HL-60/S4 treated with phorbol 12-myristate 13-acetate at 8.2 ng/mL for 4 days and 3 days (cell line): ENCODE data around the gene DENND5B.
"Not testable (repeated sequence)": the region's sequence is repeated elsewhere in the genome, so short reads cannot be mapped to it uniquely, and the experiment has no call there.

Experiments
- in situ Hi-C: fragments of 300-500 bp; cut with MboI; formaldehyde crosslinking; loops from 2 replicates; pipeline ENCODE4 v1.15.0; 2022; ENCODE audit warnings: low sequenced_read_pairs

Gene DENND5B

DNA sequence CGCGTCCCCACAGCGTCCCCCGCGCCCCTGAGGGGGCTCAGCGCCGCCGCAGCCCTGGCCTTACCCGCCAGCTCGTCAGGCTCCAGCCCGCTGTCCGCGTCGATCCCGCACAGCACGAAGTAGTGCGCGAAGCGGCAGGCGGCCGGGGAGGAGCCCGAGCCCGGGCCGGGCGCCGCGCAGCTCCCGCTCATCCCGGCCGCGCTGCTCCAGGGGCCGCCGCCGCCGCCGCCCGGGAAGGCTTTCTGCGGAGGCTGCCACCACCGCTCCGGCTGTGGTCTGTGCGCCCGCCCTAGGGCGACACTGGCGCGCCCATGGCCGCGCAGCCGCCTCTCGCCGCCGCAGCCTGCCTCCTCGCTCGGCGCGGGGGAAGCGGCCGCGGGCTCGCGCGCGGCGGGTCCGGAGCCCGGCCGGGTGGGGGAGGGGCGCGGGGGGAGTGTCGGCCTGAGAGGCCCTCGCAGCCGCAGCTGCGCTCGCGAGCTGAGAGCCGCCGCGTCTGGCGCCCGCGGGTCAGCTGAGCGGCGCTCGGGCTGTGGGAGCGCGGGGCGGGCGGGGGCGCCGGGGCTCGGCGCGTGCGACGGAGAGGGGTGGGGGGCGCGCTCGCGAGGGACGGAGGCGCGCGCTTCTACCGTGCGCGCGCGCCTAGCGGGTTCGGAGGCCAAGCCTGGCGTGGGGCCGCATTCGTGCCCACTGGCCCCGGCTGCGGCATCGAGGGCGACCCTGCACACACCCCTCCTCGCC is at the start of gene DENND5B:
Gene DENND5B (minus strand): TSS at position 495 of the 738 bp plus-strand sequence. CDS start 304 bp downstream, at position 191.
- in situ Hi-C loops, result no loop called here

DNA sequence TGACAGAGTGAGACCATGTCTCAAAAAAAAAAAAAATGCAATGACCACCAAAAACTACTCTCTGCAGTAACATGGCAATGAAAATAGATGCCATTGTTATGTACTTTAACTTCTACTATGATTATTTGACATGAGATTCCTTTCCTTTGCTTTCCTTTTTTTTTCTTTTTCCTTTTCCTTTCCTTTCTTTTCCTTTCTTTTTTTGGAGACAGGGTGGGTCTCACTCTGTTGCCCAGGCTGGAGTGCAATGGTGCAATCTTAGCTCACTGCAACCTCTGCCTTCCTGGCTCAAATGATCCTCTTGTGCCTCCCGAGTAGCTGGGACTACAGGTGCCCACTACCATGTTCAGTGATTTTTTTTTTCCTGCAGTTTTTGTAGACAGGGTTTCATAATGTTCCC is 43.7 kb upstream of the DENND5B start:
- in situ Hi-C loops, result no loop called here

DNA sequence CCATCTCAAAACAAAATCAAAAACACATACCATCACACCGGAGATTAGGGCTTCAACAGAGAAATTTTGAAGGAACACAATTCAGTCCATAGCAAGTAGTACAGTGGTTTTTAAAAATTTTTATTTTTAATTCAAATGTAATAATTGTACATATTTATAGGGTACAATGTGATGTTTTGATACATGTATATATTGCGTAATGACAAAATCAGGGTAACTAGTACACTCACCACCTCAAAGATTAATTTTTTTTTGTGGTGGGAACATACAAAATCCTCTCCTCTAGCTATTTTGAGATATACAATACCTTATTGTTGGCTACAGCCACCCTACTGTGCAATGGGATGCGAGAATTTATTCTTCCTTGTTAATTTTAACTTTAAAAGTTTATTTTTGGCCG is 42.5 kb upstream of the DENND5B start:
- in situ Hi-C loops, result no loop called here

DNA sequence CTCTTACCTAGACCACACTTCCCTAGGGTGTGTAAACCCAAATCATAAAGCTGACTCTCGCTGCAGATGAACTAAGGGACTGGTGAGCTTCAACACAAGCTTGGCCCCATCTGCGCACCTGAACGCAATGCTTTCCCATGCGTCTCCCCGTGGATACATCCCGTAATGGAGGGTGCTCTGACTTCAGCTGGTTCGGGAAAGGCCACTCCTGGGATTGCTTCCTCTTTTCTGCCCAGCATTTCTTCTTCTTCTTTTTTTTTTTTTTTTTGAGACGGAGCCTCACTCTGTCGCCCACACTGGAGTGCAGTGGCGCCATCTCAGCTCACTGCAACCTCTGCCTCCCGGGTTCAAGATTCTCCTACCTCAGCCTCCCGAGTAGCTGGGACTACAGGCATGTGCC is 40.9 kb upstream of the DENND5B start:
- in situ Hi-C loops, result no loop called here

DNA sequence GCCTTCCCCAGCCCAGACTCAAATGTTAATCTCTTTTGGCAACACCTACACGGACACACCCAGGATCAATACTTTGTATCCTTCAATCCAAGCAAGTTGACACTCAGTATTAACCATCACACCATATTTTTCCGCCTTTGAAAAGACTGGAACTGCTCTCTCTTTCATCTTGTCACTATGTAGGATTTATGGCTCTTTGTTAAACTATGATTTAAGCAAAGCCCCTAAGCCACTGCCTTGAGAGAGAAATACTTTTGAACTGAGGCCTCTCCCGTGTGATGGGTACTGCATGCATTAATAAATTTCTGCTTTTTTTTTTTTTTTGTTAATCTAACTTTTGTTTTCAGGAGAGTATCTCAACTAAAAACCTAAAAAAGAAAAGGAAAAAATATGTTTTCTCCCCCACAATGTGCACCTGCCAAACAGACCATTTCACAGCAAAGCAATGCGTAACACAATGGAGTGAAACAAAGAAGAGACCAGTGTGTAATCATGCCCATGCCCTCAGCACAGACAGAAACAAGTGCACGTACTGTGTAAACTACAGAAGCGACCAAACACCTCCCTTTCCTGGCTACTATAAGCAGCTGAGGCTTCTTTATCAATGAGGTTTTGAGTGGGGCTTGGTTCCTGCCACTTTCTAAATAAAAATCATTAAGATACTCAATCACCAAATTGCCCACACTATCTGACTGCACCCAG is 40.2 kb upstream of the DENND5B start:
- in situ Hi-C loops, result no loop called here

DNA sequence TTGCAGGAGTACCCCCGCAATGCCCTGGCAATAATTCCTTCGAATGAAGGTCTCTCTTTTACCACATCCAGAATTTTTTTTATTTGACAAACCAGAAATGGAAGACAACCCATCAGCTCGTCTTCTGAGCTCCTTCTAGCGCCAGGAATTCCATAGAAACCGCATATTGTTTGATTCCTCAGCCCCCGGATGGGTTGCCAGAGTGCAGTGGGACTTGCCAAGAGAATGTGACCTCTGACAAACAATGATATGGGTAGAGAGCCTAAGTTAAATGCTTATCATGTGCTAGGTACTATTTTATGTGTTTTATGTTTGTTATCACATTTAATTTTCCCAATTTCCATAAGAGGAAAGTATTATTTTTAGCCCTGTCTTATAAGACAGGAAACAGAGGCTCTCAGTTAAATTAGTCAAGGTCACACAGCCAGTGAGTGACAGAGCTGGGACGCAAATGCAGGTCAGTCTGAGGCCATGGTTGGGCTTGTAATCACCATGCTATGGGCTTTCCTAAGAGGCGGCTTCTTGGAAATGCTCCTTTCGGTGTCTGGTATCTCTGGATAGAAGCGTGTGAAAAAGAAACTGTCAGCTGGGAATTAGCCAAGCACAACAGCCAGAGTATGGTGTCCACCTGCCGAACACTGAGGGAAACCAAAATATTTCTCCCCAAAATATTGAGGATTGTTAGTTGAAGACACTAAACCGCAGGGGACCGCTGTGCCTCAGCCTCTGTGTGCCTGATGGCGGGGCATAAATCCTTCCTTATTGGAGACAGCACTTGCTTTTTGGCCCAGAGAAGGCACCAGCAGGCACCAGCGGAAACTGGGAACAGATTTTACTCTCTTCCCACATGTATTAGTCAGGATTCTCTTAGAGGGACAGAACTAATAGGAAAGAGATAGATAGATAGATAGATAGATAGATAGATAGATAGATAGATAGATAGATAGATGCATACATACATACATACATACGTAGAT is 39.1 kb upstream of the DENND5B start:
- in situ Hi-C loops, result loop anchor here (10.0 kb wide), 1 partner anchor 225 kb away; no protein-coding TSS in a partner anchor

DNA sequence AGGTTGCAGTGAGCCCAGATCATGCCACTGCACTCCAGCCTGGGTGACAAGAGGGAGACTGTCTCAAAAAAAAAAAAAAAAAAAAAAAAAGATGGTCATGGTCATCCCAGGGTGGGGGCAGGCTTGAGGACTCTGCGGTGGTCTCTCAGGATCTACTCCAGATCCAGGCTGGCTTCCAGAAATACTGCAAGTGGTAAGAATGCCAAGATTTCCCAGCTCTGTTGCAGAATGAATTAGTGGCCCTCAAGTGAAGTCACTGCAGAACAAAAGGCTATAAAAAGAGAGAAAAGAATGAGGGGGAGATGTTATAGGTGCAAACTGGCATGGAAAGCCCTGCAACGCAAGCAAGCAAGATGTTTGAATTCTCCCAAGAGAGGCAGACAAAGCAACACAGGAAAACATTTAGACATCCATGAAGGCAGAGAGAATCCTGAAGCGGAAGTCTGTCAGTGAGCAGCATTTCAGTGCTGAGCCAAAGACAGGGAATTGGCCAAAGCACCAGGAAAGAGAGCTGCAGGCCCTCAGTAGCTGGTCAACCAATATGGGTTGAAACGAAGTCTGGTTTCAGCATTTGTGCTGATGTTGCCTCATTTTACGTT is 36.6 kb upstream of the DENND5B start:
- in situ Hi-C loops, result loop anchor here (10.0 kb wide), 1 partner anchor 223 kb away; no protein-coding TSS in a partner anchor

DNA sequence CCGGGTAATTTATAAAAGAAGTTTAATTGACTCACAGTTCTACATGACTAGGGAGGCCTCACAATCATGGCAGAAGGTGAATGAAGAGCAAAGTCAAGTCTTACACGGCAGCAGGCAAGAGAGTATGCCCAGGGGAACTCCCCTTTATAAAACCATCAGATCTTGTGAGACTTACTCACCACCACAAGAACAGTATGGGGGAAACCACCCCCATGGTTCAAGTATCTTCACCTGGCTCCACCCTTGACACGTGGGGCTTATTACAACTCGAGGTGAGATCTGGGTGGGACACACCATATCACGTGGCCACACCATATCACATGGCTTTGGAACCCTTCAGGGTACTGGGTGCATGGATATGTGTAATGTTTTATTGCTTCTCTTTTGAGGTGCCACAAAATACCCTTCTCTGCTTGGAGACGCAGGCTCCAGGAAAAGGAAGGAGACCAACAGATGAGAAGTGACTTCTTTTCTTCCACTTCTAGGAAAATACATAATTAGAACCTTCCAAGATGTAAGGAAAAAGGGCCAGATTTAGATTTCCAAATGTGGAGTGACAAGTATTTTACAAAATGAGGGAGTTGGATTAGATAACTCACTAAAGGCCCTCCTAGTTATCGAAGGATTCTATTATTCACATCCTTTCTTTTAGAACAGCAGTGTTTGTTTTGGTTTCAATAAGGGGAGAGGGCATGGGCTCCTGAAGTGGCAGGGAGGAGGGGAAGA is 35.5 kb upstream of the DENND5B start:
- in situ Hi-C loops, result loop anchor here (10.0 kb wide), 1 partner anchor 222 kb away; no protein-coding TSS in a partner anchor

DNA sequence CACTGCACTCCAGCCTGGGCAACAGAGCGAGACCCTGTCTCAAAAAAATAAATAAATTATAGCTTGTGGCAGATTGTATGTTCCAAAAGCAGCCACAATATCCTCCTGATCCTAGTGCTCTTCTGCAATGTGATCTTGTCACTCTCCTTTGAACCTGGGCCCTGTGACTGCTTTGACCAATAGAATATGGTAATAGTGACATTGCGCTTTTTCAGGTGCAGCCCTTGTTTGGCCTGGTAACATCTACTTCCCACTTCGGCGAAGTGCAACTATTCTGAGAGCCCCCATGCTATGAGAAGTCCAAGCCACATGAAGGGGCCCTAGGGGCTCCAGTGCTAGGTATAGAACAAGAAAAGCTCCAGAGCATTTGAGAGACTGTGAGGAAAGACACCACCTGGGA is 31.1 kb upstream of the DENND5B start:
- in situ Hi-C loops, result loop anchor here (10.0 kb wide), 1 partner anchor 217 kb away; no protein-coding TSS in a partner anchor

DNA sequence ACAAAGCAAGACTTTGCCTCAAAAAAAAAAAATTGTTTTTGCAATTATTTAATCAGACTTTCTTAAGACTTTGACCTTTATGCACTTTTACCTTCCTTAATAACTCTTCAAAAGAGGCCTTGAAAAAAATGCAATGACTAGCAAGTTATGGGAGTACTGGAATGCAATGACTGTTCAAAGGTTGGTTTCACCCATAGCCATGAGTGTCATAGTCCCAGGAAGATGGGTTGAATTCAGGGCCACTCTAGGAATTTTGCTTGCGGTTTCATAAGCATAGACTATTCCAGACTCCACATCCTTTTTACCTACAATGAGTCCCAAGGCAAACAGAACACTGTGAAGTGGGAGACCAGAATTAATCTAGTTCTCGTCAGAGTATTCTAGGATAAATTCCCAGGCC is 29.4 kb upstream of the DENND5B start:
- in situ Hi-C loops, result loop anchor here (10.0 kb wide), 1 partner anchor 216 kb away; no protein-coding TSS in a partner anchor

DNA sequence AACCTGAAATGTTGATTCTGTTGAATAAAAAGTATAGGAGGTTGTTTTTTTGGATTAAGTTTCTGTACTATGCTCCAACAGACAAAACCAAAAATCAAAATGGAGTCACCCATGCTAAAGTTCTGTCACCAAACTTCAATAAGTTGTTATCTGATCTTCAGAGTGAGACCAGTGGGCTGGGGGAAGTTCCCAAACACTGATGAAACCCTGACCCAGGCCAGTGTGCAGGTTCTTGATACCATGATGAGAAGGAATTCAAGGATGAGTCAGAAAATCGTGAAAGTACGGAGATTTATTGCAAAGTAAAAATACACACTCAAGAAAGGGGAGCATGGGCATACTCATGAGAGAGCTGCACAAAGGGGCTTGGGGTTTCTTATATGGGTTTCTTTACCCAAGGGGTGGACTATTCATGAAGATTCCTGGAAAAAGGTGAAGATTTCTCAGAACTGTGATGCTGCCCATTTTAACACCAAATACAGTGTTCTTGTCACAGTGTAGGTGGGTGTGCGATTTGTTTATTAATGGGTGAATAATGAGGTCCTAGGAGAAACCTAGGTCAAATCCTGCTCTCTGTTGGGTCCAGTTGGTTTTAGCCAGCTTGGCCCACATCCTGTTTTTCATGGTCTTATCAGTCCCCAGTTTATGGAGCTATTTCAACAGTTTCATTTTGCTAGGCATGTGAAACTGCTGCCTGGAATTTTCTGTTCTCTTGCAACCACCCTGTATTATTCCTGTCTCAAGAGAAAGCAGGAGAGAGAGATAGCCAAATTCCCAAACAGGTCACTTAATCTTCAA is 27.5 kb upstream of the DENND5B start:
- in situ Hi-C loops, result no loop called here

DNA sequence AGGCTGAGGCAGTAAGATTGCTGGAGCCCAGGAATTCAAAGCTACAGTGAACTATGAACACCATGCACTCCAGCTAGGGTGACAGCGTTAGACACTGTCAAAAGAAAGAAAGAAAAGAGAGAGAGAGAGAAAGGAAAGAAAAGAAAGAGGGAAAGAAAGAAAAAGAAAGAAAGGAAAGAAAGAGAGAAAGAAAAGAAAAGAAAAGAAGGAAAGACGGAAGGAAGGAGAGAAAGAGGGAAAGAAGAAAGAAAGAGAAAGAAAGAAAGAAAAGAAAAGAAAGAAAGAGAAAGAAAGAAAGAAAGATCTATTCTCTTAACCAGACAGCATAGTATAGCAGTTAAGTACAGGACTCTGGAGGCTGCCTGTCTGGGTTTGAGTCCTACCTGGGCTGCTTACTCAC is 21.9 kb upstream of the DENND5B start:
- in situ Hi-C loops, result no loop called here

DNA sequence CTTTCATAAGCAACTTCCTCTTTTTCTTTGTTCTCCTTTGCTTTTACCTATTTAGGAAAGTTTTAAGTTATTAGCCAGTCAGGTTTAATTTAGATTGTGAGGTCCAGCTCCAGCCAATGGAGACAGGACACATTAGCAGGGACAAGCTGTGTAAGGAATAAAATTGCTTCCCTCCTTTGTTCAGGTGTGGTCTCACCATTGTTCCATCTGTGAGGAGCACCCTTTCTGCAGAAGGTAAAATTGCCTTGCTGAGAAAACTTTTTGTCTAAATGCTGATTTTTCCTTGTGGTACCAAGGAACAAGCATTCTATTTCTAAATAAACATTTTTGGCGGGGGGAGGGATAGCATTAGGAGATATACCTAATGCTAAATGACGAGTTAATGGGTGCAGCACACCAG is 17.4 kb upstream of the DENND5B start:
- in situ Hi-C loops, result not testable (repeated sequence)

DNA sequence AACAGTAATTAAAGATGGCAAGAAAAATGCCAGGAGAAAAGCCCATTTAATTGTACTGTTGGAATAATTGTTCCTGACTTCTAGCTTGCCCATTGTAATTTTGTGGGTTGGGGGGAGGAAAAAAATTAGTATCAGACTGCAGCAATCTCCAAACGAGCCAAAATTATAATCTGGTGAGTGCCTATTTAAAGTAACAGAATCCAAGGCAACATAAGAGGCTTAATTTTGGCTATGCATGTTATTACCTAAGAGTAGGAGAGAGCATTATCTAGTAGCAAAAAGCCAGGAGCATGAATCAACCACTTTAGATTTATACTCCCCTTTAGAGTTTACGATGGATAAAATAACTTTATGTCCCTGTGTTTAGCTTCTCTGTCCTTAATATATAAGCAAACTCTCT is 14.6 kb upstream of the DENND5B start:
- in situ Hi-C loops, result no loop called here

DNA sequence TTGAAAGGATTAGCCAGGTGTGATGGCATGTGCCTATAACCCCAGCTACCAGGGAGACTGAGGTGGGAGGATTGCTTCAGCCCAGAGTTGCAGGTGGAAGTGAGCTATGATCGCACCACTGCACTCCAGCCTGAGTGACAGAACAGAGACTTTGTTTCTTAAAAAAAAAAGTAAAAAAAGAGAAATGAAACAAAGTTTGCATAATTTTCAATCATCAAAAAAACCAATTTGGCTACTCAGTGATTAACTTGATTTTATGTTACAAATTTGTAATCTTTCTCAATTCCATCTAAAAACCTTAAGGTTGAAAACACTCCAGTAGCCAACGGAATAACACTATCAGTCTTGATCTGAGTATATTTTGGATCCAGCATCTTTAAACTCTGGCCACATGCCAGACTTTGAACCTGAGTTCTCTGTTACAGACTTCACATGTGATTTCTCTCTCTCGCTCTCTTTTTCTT is 12.6 kb upstream of the DENND5B start:
- in situ Hi-C loops, result no loop called here

DNA sequence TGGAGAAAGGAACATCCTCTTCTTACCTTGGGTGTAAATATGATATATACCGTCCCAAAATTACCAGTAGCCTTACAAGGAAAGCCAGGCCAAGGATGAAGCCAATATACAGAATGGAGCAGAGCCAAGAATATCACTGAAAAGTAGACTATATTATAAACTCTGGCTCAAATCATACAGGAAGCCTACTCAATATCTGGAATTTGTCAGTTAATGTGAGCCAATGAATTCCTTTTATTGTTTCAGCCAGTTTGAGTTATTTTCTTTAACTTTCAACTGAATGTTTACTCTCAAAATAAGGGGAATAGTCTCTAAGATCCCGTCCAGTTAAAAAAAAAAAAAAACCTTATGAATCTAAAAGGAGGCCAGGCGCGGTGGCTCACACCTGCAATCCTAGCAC is 9.8 kb upstream of the DENND5B start:
- in situ Hi-C loops, result no loop called here

DNA sequence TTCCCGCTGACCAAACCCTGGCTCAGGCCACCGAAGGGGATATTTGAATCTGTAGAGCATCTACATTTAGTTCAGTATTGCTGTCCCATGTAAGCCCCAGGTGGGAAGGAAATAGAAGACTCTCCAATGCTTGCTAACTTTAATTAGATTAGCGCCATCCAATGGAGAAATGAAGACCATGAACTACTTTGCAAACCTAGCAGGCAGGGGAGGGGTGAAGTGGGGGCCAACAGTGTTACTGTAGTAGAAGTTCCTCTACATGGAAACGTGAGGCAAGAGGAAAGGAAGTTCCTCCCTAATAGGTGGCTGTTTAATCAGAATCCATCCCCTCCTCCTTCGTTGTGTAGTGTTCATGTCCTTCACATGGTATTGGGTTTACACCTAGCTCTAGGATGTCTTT is 9.3 kb upstream of the DENND5B start:
- in situ Hi-C loops, result no loop called here

DNA sequence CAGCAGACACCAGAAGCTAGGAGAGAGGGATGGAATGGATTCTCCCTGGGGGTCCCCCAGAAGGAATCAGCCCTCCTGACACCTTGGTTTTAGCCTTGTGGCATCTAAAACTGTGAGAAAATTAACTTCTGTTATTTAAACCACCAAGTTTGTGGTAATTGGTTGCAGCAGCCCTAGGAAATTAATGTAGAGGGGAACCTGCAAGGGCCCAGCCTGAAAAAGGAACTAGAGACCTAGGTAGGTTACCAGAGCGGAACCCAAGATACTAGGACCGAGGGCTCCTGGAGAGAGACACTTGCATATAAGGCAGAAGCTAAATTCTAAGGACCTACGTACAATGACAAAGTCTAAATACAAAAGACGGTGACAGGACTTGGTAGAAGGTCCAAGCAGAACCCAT is 8.1 kb upstream of the DENND5B start:
- in situ Hi-C loops, result no loop called here

DNA sequence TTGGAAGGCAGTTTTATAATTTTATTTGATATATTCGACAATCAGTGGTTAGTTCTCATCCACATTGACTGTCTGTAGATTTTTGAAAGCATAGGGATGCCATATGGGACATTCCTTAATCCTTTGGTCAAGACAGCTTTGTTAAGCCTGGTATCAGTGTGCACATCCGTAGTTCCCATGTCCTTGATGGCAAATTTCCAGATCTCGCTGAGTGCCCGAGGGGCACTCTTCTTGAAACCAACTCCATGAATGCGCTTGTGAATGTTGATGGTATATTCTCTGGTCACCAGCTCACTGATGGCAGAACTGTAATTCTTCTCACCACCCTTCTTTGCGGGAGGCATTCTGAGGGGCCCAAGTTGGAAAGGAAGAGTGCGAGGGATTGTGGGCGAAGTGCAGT is 6.1 kb upstream of the DENND5B start:
- in situ Hi-C loops, result no loop called here
